Aorta (tissue), 5 donors: ENCODE results near the gene CHAF1B. TPM values are rescaled to one million over a fixed set of nuclear protein-coding genes. Genes with fewer than 3 reads are reported as not detected.
A peak's percentile ranks its signal among the peaks of the same experiment; 100 is the strongest.
"Not testable (repeated sequence)": the region's sequence is repeated elsewhere in the genome, so short reads cannot be mapped to it uniquely, and the experiment has no call there.

Source experiments
- ATAC-seq: fragments of 200-7000 bp; cut with Tn5 transposase; one replicate; pipeline ENCODE4 v1.9.1; 2022; ENCODE audit warnings: moderate library complexity; ENCODE audit not compliant: low FRiP score
- DNase-seq, 2 donors: peaks; one replicate each; pipeline ENCODE4 v3.0.0-alpha.2; 2020
- H3K27ac ChIP-seq, 2 donors: one replicate each; pipeline ENCODE4 v1.5.1; 2013; ENCODE audit warnings: low read length in 2 of 2, mild to moderate bottlenecking in 2 of 2, moderate library complexity in 2 of 2, control low read depth in 1 of 2, inconsistent platforms in 1 of 2, low read depth in 1 of 2
- H3K27me3 ChIP-seq, 2 donors: one replicate each; pipeline ENCODE4 v1.6.1; 2013; ENCODE audit warnings: control low read depth in 1 of 2, low read length in 1 of 2, mild to moderate bottlenecking in 1 of 2, moderate library complexity in 1 of 2; ENCODE audit not compliant: insufficient read depth in 2 of 2, control insufficient read depth in 1 of 2
- H3K36me3 ChIP-seq, 2 donors: one replicate each; pipeline ENCODE4 v1.6.1; 2013; ENCODE audit warnings: control low read depth in 1 of 2, low read length in 1 of 2, mild to moderate bottlenecking in 1 of 2; ENCODE audit not compliant: insufficient read depth in 2 of 2, control insufficient read depth in 1 of 2
- H3K4me1 ChIP-seq, 2 donors: one replicate each; pipeline ENCODE4 v1.6.1; 2013; ENCODE audit warnings: low read length in 2 of 2, control low read depth in 1 of 2, mild to moderate bottlenecking in 1 of 2, moderate library complexity in 1 of 2; ENCODE audit not compliant: insufficient read depth in 2 of 2, control insufficient read depth in 1 of 2
- H3K4me3 ChIP-seq, 2 donors: one replicate each; pipeline ENCODE4 v1.5.1; 2013; ENCODE audit warnings: low read length in 2 of 2, control low read depth in 1 of 2, mild to moderate bottlenecking in 1 of 2
- H3K9me3 ChIP-seq: one replicate; pipeline ENCODE4 v1.6.1; 2013; ENCODE audit warnings: mild to moderate bottlenecking, low read length; ENCODE audit not compliant: control insufficient read depth
- WGBS, 2 donors: extraction: QIAGEN DNeasy Blood & Tissue Kit; methylation state at CpG; one replicate each; pipeline ENCODE4 v1.1.7; 2013; 5-methylcytosine and 5-hydroxymethylcytosine counted together
- intact Hi-C, 2 donors: fragments of 100-400 bp; cut with DNase I; formaldehyde crosslinking; loops; one replicate each; pipeline versions ENCODE4 v1.14.2 to v1.15.0; 2022
- polyA plus RNA-seq, 2 donors: library from polyadenylated mRNA; stranded (reverse); fragments of 200-250 nt; gene quantifications; one replicate each; pipeline ENCODE4 v1.2.3, GENCODE V29; 2013
- total RNA-seq, 2 donors: library from RNA; stranded (reverse); fragmentation: NEBNext Ultra II Directional; extraction: Animal tissue kit (Norgen Biotek cat#: 25700); gene quantifications; one replicate each; pipeline ENCODE4 v1.2.1, GENCODE V29; 2021
- donor health status: healthy with polysubstance abuse.
- donor health status: Bipolar disorder and iron deficiency.
- donor health status: DM: no; HTN: no; CAD: no.
- donor health status: DM: no; HTN: no; CAD: no.
- donor health status: DM: yes; HTN: yes; CAD: no.

Gene CHAF1B
- total and polyA plus RNA-seq, 4 donors = 0.25 to 2.5 (median 1.6) TPM

GRCh38 chr21:36381841-36382589, 3.2 kb upstream of the CHAF1B start:
- no peak for DNase-seq
- no peaks in the 10 kb centered on the region for H3K27me3 ChIP-seq
- no peak overlapping the region for H3K27ac ChIP-seq
- intact Hi-C loops = no loop called here
- no peaks in the 10 kb centered on the region for H3K9me3 ChIP-seq
- H3K36me3 ChIP-seq = no peaks in the 10 kb centered on the region
- no peak overlapping the region for H3K4me3 ChIP-seq
- H3K4me1 ChIP-seq = no peaks in the 10 kb centered on the region
- WGBS, 2 donors = 76 to 80% methylated on average over 9 of the region's 9 CpGs
- no peak for ATAC-seq

- DNase-seq, ATAC-seq, H3K4me1 ChIP-seq, H3K4me3 ChIP-seq, H3K27me3 ChIP-seq, H3K36me3 ChIP-seq, H3K27ac ChIP-seq, intact Hi-C loops, H3K9me3 ChIP-seq: not testable (repeated sequence)
- 94 to 98% methylated on average over 10 of the region's 10 CpGs for WGBS, 2 donors
Measured at GRCh38 chr21:36382722-36383121, 2.5 kb upstream of the CHAF1B start.

GRCh38 chr21:36384885-36385232, 333 bp upstream of the CHAF1B start:
- DNase-seq (no peak), ATAC-seq (no peak)
- no peak overlapping the region for H3K4me3 ChIP-seq
- H3K36me3 ChIP-seq = no peaks in the 10 kb centered on the region
- 33 to 34% methylated on average over 8 of the region's 8 CpGs for WGBS, 2 donors
- H3K27me3 ChIP-seq = no peaks in the 10 kb centered on the region
- H3K27ac ChIP-seq = no peak overlapping the region
- H3K9me3 ChIP-seq = no peaks in the 10 kb centered on the region
- intact Hi-C loops = no loop called here
- no peaks in the 10 kb centered on the region for H3K4me1 ChIP-seq

- Histone ChIP-seq H3K27ac (no peak overlapping the region), H3K4me1 (no peaks in the 10 kb centered on the region), H3K27me3 (no peaks in the 10 kb centered on the region), H3K9me3 (no peaks in the 10 kb centered on the region), H3K36me3 (no peaks in the 10 kb centered on the region), H3K4me3 (peak overlapping the region; percentile 89 to 90)
- intact Hi-C loops = no loop called here
- DNase-seq = no peak
- 72 to 73% methylated on average over 21 of the region's 21 CpGs for WGBS, 2 donors
- ATAC-seq = no peak
Measured at GRCh38 chr21:36386031-36386642, 945 bp downstream of the CHAF1B start.

DNA sequence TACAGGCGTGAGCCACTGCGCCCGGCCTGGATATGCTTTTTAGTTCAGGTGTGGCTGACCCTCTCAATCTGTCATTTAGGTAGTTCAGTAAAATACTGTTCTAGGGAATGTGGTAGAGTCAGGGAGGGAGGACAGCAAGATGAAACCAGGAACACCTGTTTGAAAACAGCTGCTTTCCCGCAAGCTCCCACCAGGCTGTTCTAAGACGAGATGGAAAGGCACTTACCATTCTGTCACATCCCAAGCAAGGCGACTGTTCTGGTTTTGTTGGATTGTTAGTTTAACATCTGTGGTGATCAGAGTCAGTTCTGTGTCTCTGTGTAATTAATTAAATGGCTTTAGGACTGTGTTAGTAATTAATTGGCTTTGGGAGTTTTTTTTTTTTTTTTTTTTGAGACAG, 2.9 kb downstream of the CHAF1B start:
- no peak for ATAC-seq
- DNase-seq = no peak
- 97 to 98% methylated on average over 6 of the region's 6 CpGs for WGBS, 2 donors
- no peaks in the 10 kb centered on the region for H3K4me1 ChIP-seq
- intact Hi-C loops = no loop called here
- H3K9me3 ChIP-seq = no peaks in the 10 kb centered on the region
- H3K36me3 ChIP-seq = no peaks in the 10 kb centered on the region
- no peak overlapping the region for H3K4me3 ChIP-seq
- H3K27ac ChIP-seq = no peak overlapping the region
- no peaks in the 10 kb centered on the region for H3K27me3 ChIP-seq

DNA sequence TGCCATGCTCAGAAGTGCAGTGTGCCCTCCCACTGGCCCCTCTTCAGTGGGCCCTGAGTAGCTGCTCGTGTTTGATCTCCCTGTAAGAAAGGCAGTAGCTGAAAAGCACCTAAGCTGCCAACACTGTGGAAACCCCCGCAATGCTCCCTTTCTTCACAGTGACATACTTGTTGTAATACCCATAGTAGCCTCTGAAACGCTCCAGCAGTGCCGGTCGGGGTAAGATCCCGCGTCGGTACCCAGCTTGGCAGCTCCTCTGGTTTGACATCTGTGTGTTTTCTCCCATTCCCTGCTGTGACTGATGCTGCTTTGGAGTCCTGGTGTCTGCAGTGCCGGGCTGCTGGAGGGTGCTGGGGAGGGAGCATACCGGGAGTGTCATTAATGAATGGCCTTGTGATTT, 3.6 kb downstream of the CHAF1B start:
- Histone ChIP-seq H3K4me3 (no peak overlapping the region), H3K27ac (no peak overlapping the region), H3K9me3 (no peaks in the 10 kb centered on the region), H3K36me3 (no peaks in the 10 kb centered on the region), H3K27me3 (no peaks in the 10 kb centered on the region), H3K4me1 (no peaks in the 10 kb centered on the region)
- intact Hi-C loops = no loop called here
- DNase-seq (no peak), ATAC-seq (no peak)
- WGBS, 2 donors = 26 to 31% methylated on average over 10 of the region's 10 CpGs

GRCh38 chr21:36391649-36392048, 6.5 kb downstream of the CHAF1B start:
- H3K27ac ChIP-seq, H3K36me3 ChIP-seq, H3K4me1 ChIP-seq, H3K9me3 ChIP-seq, intact Hi-C loops, ATAC-seq, H3K4me3 ChIP-seq, DNase-seq, H3K27me3 ChIP-seq: not testable (repeated sequence)
- WGBS, 2 donors = 97% methylated on average over 5 of the region's 6 CpGs

DNA sequence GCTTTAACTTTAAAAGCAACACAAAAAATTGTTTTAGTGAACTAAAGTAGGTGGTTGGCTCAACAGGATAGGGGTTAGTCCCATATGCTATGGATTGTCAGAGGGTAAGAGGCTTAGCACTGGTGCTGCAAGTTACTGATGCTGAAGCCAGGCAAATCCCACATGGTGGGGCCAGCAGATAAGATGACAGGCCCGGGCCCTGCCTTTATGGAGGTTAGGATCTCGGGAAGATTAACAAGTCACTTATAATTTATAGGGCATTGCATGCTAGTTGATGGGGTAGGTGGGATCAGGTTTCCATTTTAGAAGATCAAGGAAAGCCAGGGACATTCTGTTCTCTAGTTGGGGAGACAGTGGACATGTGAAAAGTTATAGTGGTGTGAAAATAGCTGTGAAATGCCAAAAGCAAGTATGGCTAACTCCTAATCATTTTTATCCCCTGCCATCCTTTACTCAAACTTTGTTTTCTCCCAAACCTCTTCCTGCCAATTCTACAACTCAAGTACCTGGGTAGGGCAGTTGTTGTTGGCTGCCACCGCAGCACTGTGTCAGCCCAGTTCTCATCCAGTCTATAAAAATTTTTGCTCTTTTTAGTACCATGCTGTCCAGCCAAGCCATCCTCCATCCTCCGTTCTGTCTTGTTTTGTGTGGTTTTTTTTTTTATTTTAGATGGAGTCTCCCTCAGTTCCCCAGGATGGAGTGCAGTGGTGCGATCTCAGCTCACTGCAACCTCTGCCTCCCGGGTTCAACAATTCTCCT, 10.3 kb downstream of the CHAF1B start:
- 86 to 91% methylated on average over 6 of the region's 6 CpGs for WGBS, 2 donors
- no peak for ATAC-seq
- intact Hi-C loops = no loop called here

GRCh38 chr21:36396325-36396724, 11.1 kb downstream of the CHAF1B start:
- Histone ChIP-seq H3K27ac (no peak overlapping the region), H3K4me1 (no peaks in the 10 kb centered on the region), H3K9me3 (no peaks in the 10 kb centered on the region), H3K27me3 (no peaks in the 10 kb centered on the region), H3K36me3 (no peaks in the 10 kb centered on the region), H3K4me3 (no peak overlapping the region)
- intact Hi-C loops = no loop called here
- 96 to 97% methylated on average over 3 of the region's 3 CpGs for WGBS, 2 donors
- DNase-seq (no peak), ATAC-seq (no peak)

More for the DNA sequence above, 10.3 kb downstream of the CHAF1B start:
- no peaks in the 10 kb centered on the region for H3K4me1 ChIP-seq
- no peak overlapping the region for H3K4me3 ChIP-seq
- H3K27ac ChIP-seq = no peak overlapping the region
- no peaks in the 10 kb centered on the region for H3K36me3 ChIP-seq
- H3K9me3 ChIP-seq = no peaks in the 10 kb centered on the region
- no peak for DNase-seq
- H3K27me3 ChIP-seq = no peaks in the 10 kb centered on the region
